Naive thymus-derived CD4-positive, alpha-beta T cell (primary cell): ENCODE measurements around the gene PABPN1. TPM values are rescaled to one million over a fixed set of nuclear protein-coding genes. Genes with fewer than 3 reads are reported as not detected.

ENCODE experiments used
- ATAC-seq: fragments of 150-1000 bp; cut with Tn5 transposase; 2 replicates; pipeline ENCODE4 v1.10.0; 2021; ENCODE audit warnings: mild to moderate bottlenecking, moderate library complexity
- CTCF ChIA-PET: fragments of 350-600 bp; sonication (Branson Sonifier 250); formaldehyde crosslinking; loops from one replicate; lab custom pipeline; 2021; ENCODE audit warnings: antibody characterized with exemption; lab: Charles Lee
- POLR2A ChIA-PET: fragments of 350-600 bp; sonication (Branson Sonifier 250); formaldehyde crosslinking; loops from one replicate; lab custom pipeline; 2021; ENCODE audit warnings: antibody characterized with exemption, inconsistent platforms; lab: Charles Lee
- DNase-seq, 9 donors: peaks; one replicate each; pipeline versions ENCODE4 v3.0.0 to v3.0.0-alpha.2; 2020 to 2022; ENCODE audit warnings: mixed read lengths in 1 of 9
- H3K27ac ChIP-seq: one replicate; pipeline ENCODE4 v1.7.0; 2013; ENCODE audit warnings: mild to moderate bottlenecking, low read depth, low read length, moderate library complexity
- H3K27me3 ChIP-seq, 2 donors: one replicate each; pipeline ENCODE4 v1.7.0; 2013; ENCODE audit warnings: low read length in 2 of 2, mild to moderate bottlenecking in 2 of 2, moderate library complexity in 2 of 2; ENCODE audit not compliant: control insufficient read depth in 2 of 2, insufficient read depth in 2 of 2
- H3K36me3 ChIP-seq, 3 experiments: 1 replicate in 2 of 3; 2 replicates in 1 of 3; pipeline ENCODE4 v1.7.0; 2013; ENCODE audit warnings: low read length in 3 of 3, mild to moderate bottlenecking in 3 of 3, moderate library complexity in 1 of 3; ENCODE audit not compliant: insufficient read depth in 3 of 3, control insufficient read depth in 2 of 3
- H3K4me1 ChIP-seq, 2 donors: one replicate each; pipeline ENCODE4 v1.7.0; 2013; ENCODE audit warnings: low read length in 2 of 2, mild to moderate bottlenecking in 2 of 2, moderate library complexity in 1 of 2; ENCODE audit not compliant: control insufficient read depth in 2 of 2, insufficient read depth in 2 of 2
- H3K4me3 ChIP-seq: 2 replicates; pipeline ENCODE4 v1.7.0; 2013; ENCODE audit warnings: mild to moderate bottlenecking, low read length
- H3K9me3 ChIP-seq, 3 experiments: 1 replicate in 2 of 3; 2 replicates in 1 of 3; pipeline ENCODE4 v1.7.0; 2013; ENCODE audit warnings: low read length in 3 of 3; ENCODE audit not compliant: control insufficient read depth in 2 of 3
- H3K27ac Mint-ChIP-seq, 9 donors: one replicate each; pipeline ENCODE4 v1.8.0; 2020 to 2022; ENCODE audit warnings: mixed read lengths in 9 of 9, mild to moderate bottlenecking in 8 of 9, moderate library complexity in 5 of 9, inconsistent platforms in 2 of 9
- H3K27me3 Mint-ChIP-seq, 5 donors: one replicate each; pipeline ENCODE4 v1.8.0; 2021 to 2022; ENCODE audit warnings: mixed read lengths in 5 of 5, mild to moderate bottlenecking in 1 of 5
- H3K36me3 Mint-ChIP-seq, 5 donors: one replicate each; pipeline ENCODE4 v1.8.0; 2020 to 2022; ENCODE audit warnings: mixed read lengths in 5 of 5, mild to moderate bottlenecking in 3 of 5, inconsistent platforms in 1 of 5
- H3K4me1 Mint-ChIP-seq, 7 donors: one replicate each; pipeline ENCODE4 v1.8.0; 2020 to 2022; ENCODE audit warnings: mixed read lengths in 7 of 7, mild to moderate bottlenecking in 3 of 7, inconsistent platforms in 1 of 7
- H3K4me3 Mint-ChIP-seq, 10 donors: one replicate each; pipeline ENCODE4 v1.8.0; 2020 to 2022; ENCODE audit warnings: mild to moderate bottlenecking in 10 of 10, mixed read lengths in 10 of 10, moderate library complexity in 6 of 10, inconsistent platforms in 2 of 10
- H3K9me3 Mint-ChIP-seq, 11 donors: one replicate each; pipeline ENCODE4 v1.8.0; 2020 to 2022; ENCODE audit warnings: mixed read lengths in 11 of 11, mild to moderate bottlenecking in 4 of 11, inconsistent platforms in 1 of 11, moderate library complexity in 1 of 11
- intact Hi-C, 2 donors: fragments of 100-400 bp; cut with micrococcal nuclease; formaldehyde crosslinking; loops; one replicate each; pipeline ENCODE4 v1.15.1; 2023
- polyA plus RNA-seq, 2 donors: library from polyadenylated mRNA; unstranded; fragments of 300-500 nt; fragmentation: Illumina TruSeq; gene quantifications; one replicate each; pipeline ENCODE4 v1.2.3, GENCODE V29; 2021
- total RNA-seq, 6 experiments: library from RNA in 5 of 6; stranded (reverse) in 5 of 6; gene quantifications; 1 replicate in 5 of 6; 2 replicates in 1 of 6; pipeline ENCODE4 v1.2.3 and lab custom pipeline; 2021 to 2026

Gene PABPN1
- total and polyA plus RNA-seq, 7 experiments from 2014 or later: 57.5 to 213 (median 189) TPM

- intact Hi-C loops: loop anchor here (1.0 to 10.0 kb wide), 15 partner anchors 50 to 1828 kb away; partner anchors contain the start of genes DAD1 (in 2 of the 2), EMC9 (in 2 of the 2), PSME2 (in 2 of the 2) and RNF31 (in 2 of the 2)
- Histone ChIP-seq H3K36me3 (peaks cover 0 to 17% (median 0%) of the 10 kb centered on the region in 3 experiments), H3K9me3 (no peaks in the 10 kb centered on the region), H3K4me1 (peaks cover 0 to 15% of the 10 kb centered on the region in 2 donors), H3K27me3 (no peaks in the 10 kb centered on the region), H3K4me3 (peak within 1 kb of the TSS; percentile 98), H3K27ac (peak within 1 kb of the TSS; percentile 95)
- ChIA-PET CTCF (interaction anchor here (1.0 to 5.1 kb wide), 6 partner anchors 8 to 20 kb away, joined by 3 to 41 read pairs (median 4); partner anchors contain the start of genes HOMEZ and PABPN1), POLR2A (interaction anchor here (0.5 to 7.6 kb wide), 24 partner anchors 9 to 910 kb away, joined by 3 to 286 read pairs (median 4); partner anchors contain the start of genes ACIN1, C14orf119, CEBPE and DCAF11)
- peaks cover 15 to 20% (median 18%) of the 10 kb centered on the region in 5 donors for H3K27me3 Mint-ChIP-seq
- peak; percentile 71 to 93 (median 87) for DNase-seq
- H3K27ac Mint-ChIP-seq: peak within 1 kb of the TSS; percentile 92 to 100 (median 99)
- H3K9me3 Mint-ChIP-seq: peaks cover 0 to 5% (median 0%) of the 10 kb centered on the region in 11 donors
- H3K4me1 Mint-ChIP-seq: peaks cover 7 to 47% (median 30%) of the 10 kb centered on the region in 7 donors
- peak within 1 kb of the TSS; percentile 96 to 100 (median 99) for H3K4me3 Mint-ChIP-seq
- ATAC-seq: peak; percentile 51
- peaks cover 0 to 10% (median 0%) of the 10 kb centered on the region in 5 donors for H3K36me3 Mint-ChIP-seq
These were observed 18.7 kb upstream of the PABPN1 start, which contains the start of gene PPP1R3E for GRCh38 chr14:23302290-23303225. PPP1R3E (minus strand) TSS chr14:23302859; CDS start chr14:23302576, 283 bp downstream.

GRCh38 chr14:23306412-23307145, 14.7 kb upstream of the PABPN1 start, which contains the start of gene BCL2L2:
BCL2L2 (plus strand) TSS chr14:23306833; CDS start chr14:23307768, 935 bp downstream.
- Histone ChIP-seq H3K27me3 (no peaks in the 10 kb centered on the region), H3K9me3 (no peaks in the 10 kb centered on the region), H3K4me3 (no peak within 1 kb of the TSS), H3K36me3 (peaks cover 0 to 3% (median 0%) of the 10 kb centered on the region in 3 experiments), H3K27ac (no peak within 1 kb of the TSS), H3K4me1 (peaks cover 0 to 6% of the 10 kb centered on the region in 2 donors)
- intact Hi-C loops: loop anchor here (10.0 kb wide), 4 partner anchors 808 to 1832 kb away; partner anchors contain the start of genes EMC9 (in 2 of the 2), PSME2 (in 2 of the 2), RNF31 (in 2 of the 2) and CHMP4A (in 1 of the 2)
- Mint-ChIP-seq H3K27me3 (peaks cover 20 to 31% (median 23%) of the 10 kb centered on the region in 5 donors), H3K27ac (peak within 1 kb of the TSS in 3 of 9 donors; percentile 25 to 77 (median 36)), H3K4me1 (peaks cover 0 to 33% (median 10%) of the 10 kb centered on the region in 7 donors), H3K36me3 (peaks cover 0 to 4% (median 0%) of the 10 kb centered on the region in 5 donors), H3K9me3 (peaks cover 0 to 5% (median 0%) of the 10 kb centered on the region in 11 donors), H3K4me3 (peak within 1 kb of the TSS in 3 of 10 donors; percentile 8 to 71 (median 63))
- POLR2A ChIA-PET: interaction anchor here (0.6 to 7.6 kb wide), 4 partner anchors 12 to 856 kb away, joined by 3 to 286 read pairs (median 6); partner anchors contain the start of gene PABPN1
- CTCF ChIA-PET: interaction anchor here (1.3 kb wide), 1 partner anchor 14 kb away, joined by 3 read pairs; no protein-coding TSS in a partner anchor
- ATAC-seq: no peak
- peak in 1 of 9 donors; percentile 42 for DNase-seq

- Histone ChIP-seq H3K27me3 (no peaks in the 10 kb centered on the region), H3K36me3 (no peaks in the 10 kb centered on the region), H3K4me1 (peaks cover 0 to 6% of the 10 kb centered on the region in 2 donors), H3K4me3 (no peak overlapping the region), H3K27ac (no peak overlapping the region), H3K9me3 (no peaks in the 10 kb centered on the region)
- ChIA-PET POLR2A (interaction anchor here (0.6 to 7.6 kb wide), 3 partner anchors 12 to 855 kb away, joined by 6 to 286 read pairs (median 7); partner anchors contain the start of gene PABPN1), CTCF (interaction anchor here (0.8 to 1.3 kb wide), 2 partner anchors 13 to 21 kb away, joined by 3 read pairs; no protein-coding TSS in a partner anchor)
- H3K27ac Mint-ChIP-seq: peak overlapping the region in 2 of 9 donors; percentile 36 to 77
- peaks cover 0 to 4% (median 0%) of the 10 kb centered on the region in 11 donors for H3K9me3 Mint-ChIP-seq
- peaks cover 0 to 33% (median 10%) of the 10 kb centered on the region in 7 donors for H3K4me1 Mint-ChIP-seq
- ATAC-seq (no peak), DNase-seq (no peak)
- H3K4me3 Mint-ChIP-seq: peak overlapping the region in 2 of 10 donors; percentile 63 to 71
- peaks cover 0 to 4% (median 0%) of the 10 kb centered on the region in 5 donors for H3K36me3 Mint-ChIP-seq
- H3K27me3 Mint-ChIP-seq: peaks cover 21 to 31% (median 23%) of the 10 kb centered on the region in 5 donors
- intact Hi-C loops: loop anchor here (10.0 kb wide), 4 partner anchors 808 to 1832 kb away; partner anchors contain the start of genes EMC9 (in 2 of the 2), PSME2 (in 2 of the 2), RNF31 (in 2 of the 2) and CHMP4A (in 1 of the 2)
These were observed 14.1 kb upstream of the PABPN1 start for GRCh38 chr14:23307146-23307530.

GRCh38 chr14:23307687-23308644, 13.3 kb upstream of the PABPN1 start:
- no peak overlapping the region for H3K27ac ChIP-seq
- no peaks in the 10 kb centered on the region for H3K36me3 ChIP-seq
- intact Hi-C loops: loop anchor here (10.0 kb wide), 4 partner anchors 807 to 1833 kb away; partner anchors contain the start of genes EMC9 (in 2 of the 2), PSME2 (in 2 of the 2), RNF31 (in 2 of the 2) and CHMP4A (in 1 of the 2)
- Mint-ChIP-seq H3K27me3 (peaks cover 19 to 31% (median 23%) of the 10 kb centered on the region in 5 donors), H3K9me3 (no peaks in the 10 kb centered on the region), H3K4me3 (peak overlapping the region in 2 of 10 donors; percentile 8 to 71), H3K36me3 (peaks cover 0 to 4% (median 0%) of the 10 kb centered on the region in 5 donors), H3K27ac (peak overlapping the region in 1 of 9 donors; percentile 36), H3K4me1 (peaks cover 0 to 28% (median 9%) of the 10 kb centered on the region in 7 donors)
- H3K4me3 ChIP-seq: no peak overlapping the region
- no peaks in the 10 kb centered on the region for H3K9me3 ChIP-seq
- no peaks in the 10 kb centered on the region for H3K27me3 ChIP-seq
- ChIA-PET CTCF (interaction anchor here (0.8 kb wide), 1 partner anchor 22 kb away, joined by 3 read pairs; no protein-coding TSS in a partner anchor), POLR2A (interaction anchor here (2.0 kb wide), 1 partner anchor 13 kb away, joined by 8 read pairs; the partner anchor contains the start of gene PABPN1)
- ATAC-seq (no peak), DNase-seq (no peak)
- peaks cover 0 to 6% of the 10 kb centered on the region in 2 donors for H3K4me1 ChIP-seq
